ENCODE results near the gene NRM.
A peak's percentile ranks its signal among the peaks of the same experiment; 100 is the strongest.
"Not testable (repeated sequence)": the region's sequence is repeated elsewhere in the genome, so short reads cannot be mapped to it uniquely, and the experiment has no call there.

Gene NRM

DNA sequence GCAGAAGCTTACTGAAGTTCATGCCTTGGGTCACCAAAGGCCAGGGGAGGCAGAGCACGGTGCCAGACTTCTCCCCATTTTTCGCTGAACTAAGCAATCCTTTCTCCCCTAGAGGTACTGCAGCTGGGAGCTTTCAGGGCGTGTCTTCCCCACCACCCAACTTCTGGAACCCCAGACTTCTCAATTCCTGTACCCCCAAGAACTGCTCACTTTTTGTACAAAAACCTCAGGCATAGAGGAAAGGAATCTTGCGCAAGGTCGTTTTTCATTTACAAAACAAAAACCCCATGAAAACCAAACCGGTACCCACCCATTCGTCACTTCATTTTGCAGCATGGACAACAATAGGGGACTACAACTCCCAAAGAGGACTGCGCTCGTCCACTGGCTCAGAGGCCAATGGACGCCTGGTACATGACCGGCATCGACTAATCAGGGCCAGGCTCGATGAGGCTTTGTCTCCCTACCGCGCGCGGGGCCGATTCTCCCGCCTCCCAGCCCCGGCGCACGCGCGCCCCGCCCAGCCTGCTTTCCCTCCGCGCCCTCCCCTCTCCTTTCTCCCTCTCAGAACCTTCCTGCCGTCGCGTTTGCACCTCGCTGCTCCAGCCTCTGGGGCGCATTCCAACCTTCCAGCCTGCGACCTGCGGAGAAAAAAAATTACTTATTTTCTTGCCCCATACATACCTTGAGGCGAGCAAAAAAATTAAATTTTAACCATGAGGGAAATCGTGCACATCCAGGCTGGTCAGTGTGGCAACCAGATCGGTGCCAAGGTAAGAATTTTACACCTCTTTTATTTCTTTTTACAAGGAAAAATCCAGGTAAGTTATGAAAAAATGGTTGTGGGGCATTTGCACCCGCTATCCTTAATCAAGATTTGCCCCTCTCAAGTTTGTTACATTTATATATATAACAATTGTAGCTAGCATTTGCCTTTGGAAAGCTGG, 29.3 kb upstream of the NRM start, which contains the start of gene TUBB:
TSS of gene TUBB (plus strand) at position 562 of the 947 bp plus-strand sequence. CDS start at position 717, 155 bp downstream.
- peak; percentile 98 for DNase-seq

DNA sequence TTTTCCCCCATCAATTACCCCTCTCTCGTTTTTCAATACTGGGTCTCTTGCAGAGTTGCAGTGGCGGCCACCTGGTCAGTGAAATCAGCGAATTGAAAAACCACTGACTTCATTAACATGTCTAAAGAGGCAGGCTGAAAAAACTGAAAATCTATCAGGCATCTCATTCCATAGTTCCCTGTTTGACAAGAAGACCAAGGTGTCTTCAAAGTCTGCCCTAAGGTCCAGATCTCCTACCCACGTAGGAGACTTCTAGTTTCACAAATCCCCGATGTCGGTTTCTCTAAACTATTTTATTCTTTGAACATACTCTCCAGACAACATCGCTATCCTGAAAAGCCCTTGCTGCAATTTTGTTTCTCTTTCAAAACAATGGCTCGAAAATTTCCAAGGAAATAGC, 28.6 kb upstream of the NRM start:
- no peak for DNase-seq

- DNase-seq, result not testable (repeated sequence)
Measured at GRCh38 chr6:30717845-30718720, 27.3 kb upstream of the NRM start.

GRCh38 chr6:30717129-30717844, 26.5 kb upstream of the NRM start, which contains the start of gene MDC1:
Gene MDC1, minus strand, starts transcription at chr6:30717281. Its CDS starts 2,106 bp downstream, at chr6:30715175.
- peak; percentile 100 for DNase-seq

DNA sequence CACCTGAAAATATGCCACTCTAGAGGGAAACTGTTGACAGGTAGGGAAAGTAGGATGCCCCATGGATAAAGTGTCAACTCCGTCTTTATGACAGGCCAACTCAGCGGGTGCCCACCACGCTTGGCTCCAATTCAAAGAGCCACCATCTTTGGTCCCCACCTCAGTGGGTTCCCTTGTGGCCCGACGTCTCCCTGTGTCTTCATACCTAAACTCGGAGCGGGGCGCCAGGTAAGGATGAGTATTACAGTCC, 26.0 kb upstream of the NRM start:
- DNase-seq, result no peak

DNA sequence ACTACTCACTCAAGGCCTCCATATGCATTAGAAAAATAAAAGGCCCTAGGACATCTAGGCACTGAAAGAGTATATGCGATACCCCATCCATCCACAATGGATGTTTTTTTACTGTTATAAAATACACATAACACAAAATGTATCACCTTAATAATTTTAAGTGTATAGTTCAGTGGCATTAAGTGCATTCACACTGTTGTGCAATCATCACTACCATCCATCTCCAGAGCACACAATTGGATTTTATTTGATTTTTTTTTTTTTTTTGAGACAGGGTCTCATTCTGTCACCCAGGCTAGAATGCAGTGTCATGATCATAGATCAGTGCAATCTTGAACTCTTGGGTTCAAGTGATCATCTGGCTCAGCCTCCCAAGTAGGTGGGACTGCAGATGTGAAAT, 23.5 kb upstream of the NRM start:
- no peak for DNase-seq

DNA sequence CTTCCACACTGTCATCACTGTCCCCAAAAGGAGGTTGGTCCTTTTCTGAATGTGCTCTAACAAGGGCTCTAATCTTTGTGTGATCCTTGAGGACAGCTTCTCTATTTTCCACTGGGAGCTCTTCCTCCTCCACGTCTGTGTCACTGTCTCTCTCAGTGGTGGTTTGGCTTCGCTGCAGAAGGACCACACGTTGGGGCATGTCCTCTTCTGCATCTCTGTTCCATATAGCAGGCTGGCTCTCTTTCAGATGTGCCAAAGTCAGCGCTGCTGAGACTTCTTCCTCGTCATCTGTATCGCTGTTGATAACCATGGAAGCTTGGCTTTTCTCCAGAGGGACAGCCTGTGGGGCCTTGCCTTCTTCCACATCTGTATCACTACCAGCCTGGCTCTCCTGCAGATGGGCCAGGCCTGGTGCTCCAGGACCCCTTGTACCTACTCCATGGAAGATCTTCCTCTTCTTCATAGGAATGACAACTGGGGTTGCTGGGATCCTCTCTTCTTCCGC, 21.7 kb upstream of the NRM start:
- DNase-seq, result no peak

DNA sequence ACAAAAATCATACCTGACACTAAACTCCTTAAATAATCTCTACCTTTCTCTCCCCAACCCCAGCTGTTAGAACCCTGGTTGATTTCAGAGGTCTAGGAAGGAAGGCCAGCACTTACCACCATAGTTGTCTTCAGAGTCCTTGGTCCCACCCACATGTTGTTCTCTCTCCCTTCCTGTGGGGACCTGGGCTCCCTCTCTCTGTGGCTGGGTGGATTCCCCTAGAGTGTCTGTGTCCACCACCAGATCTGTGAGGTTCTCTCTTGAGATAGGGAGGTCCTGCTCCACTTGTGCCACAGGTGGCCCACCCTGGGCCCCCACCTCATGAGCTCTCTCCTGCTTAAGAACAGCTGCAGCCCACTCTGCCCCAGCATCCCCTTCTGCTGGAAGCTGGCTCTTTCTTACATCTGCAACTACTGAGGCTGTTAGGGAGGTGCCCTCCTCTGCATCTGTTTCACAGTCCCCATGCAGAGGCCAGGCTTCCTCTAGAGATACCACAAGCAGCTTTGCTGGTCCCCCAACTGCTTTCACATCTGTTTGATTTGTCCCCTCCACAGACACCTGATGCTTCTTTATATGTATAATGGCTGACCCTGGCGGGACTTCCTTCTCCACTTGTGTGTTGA, 21.1 kb upstream of the NRM start:
- no peak for DNase-seq

DNA sequence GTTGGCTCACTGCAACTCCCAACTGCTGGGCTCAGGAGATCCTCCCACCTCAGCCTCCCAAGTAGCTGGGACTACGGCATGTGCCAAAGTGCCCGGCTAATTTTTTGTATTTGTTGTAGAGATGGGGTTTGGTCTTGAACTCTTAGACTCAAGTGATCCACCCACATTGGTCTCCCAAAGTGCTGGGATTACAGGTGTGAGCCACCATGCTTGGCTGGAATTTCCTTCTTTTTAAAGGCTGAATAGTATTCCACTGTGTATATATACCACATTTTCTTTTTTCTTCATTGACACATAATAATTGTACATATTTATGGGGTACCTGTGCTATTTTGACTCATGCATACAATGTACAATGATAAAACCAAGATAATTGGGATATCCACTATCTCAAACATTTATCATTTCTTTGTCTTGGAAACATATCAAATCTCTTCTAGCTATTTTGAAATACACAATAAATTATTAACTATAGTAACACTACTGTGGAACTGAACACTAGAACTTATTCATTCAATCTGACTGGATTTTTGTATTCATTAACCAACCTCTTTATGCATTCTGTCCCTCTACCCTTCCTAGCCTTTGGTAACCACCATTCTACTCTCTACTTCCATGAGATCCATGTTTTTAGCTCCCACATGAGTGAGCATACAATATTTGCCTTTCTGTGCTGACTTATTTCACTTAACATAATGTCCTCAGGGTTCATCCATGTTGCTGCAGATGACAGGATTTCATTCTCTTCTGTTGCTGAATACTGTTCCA, 18.5 kb upstream of the NRM start:
- no peak for DNase-seq

DNA sequence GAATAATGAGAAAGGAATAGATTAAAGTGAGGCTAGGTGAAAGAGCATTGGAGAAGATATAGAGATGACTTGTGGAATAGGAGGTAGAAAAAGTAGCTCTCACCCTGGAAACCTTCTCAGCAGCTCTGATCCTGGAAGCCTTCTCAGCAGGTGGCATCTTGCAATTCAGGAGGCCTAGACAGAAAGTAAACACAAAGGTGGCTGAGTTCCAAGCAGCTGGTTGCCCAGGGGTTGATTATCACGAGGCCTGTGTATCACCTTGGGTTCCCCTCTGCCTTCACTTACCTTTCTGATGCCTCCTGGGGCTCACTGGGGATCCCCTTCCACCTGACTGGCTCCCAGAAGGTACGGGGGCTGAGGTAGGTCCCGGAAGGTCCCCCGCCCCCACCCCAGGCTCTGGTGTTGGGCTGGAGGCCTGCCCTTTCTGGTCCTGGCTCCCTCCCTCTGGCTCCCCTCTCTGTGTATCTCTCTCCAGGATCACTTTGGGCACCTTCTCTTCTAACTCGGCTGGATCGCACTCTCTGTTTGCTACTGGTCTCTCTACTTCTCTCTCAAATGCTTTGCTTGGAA, 16.6 kb upstream of the NRM start:
- DNase-seq, result no peak

DNA sequence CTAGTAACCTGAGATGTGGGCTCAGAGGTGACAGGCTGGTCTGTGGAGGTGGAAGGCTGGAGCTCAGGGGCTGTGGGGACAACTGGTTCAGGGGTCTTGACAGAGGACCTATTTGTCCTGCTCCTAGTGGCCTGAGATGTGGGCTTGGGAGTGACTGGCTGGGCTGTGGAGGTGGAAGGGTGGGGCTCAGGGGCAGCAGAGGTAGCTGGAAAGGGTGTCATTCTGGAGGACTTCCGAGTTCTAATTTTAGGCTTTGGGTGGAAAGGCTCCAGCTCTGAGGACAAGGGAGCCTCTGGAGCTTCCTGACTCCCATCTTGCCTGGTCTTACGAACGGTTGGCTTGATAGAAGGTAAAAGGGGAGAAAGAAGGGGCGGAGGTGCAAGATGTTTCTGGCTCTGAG, 14.8 kb upstream of the NRM start:
- no peak for DNase-seq

DNA sequence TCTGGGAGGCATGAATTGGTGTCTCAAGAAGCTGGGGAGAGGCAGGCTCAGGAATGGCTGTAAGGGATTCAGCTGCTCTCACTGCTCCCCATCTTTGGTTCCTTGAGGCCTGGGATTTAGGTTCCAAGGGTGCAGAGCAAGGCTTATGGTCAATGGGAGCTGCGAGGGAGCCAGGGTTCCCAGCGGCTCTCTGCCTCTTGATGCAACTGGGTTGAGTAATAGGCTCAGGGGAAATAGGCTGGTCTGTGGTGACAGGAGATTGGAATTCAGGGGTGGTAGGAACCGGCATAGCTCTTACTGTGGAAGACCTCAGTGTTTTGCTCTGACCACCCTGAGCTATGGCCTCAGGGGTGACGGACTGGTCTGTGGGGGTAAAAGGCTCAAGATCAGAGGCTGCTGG, 13.0 kb upstream of the NRM start:
- DNase-seq, result no peak

- DNase-seq, result no peak
Measured at GRCh38 chr6:30703011-30703410, 12.2 kb upstream of the NRM start.

DNA sequence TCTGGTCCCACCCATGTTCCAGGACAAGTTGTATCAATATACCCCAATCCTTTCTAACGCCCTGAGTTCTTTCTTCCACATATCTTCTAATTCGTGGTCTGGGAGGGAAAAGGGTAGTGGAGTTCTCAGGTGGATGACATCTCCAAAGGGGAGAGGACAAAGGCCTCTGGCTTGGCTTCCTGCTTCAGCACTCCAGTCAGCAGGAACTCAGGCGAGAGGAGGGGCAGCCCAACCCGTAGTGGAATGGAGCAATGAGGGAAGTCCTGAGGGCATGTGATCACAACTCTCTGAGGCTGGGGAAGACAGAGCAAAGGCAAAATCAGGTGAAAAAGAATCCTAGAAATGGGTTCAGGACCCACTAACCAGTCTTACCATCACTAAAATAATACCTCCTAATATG, 9.6 kb upstream of the NRM start:
- DNase-seq, result no peak

DNA sequence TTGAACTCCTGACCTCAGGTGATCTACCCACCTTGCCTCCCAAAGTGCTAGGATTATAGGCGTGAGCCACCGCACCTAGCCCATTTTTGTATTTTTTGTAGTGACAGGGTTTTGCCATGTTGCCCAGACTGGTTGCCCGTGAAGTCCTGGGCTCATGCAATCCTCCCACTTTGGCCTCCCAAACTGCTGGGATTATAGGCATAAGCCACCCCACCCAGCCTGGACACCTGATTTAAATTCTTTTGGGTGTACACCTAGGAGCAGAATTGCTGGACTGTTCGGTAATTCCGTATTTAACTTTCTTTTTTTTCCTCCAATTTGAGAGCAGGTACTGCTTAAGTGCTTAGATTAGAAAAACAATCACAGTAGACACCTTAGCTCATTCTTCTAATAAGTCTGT, 5.6 kb upstream of the NRM start:
- no peak for DNase-seq

DNA sequence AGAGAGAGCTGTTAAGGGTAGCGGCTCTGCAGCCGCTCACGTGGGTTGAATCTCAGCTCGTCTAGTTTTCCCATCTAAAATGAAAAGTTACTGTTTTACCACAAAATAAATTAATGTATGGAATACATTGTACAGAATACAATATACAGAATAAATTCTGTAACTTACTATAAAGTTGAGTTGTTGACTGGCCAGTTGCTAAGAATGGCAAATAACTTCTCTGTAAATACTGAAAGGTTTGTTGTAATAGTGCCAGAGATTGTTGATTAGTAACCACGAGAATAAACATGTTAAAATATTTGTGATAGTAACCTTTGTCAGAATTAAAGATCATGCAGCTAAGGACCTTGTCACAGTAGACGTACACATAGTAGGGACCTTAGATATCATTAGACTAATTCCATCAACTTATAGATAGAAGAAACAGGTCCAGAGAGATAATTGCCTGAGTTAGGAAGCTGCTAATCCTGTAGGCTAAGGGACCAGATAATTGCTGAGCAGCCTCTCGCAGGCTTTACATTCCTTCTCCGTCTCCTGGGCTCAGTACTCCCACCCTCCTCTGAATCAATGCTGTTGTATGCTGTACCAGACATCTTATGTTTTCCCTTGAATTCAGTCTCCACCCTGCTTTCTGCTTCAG, 544 bp upstream of the NRM start:
- DNase-seq, result no peak

DNA sequence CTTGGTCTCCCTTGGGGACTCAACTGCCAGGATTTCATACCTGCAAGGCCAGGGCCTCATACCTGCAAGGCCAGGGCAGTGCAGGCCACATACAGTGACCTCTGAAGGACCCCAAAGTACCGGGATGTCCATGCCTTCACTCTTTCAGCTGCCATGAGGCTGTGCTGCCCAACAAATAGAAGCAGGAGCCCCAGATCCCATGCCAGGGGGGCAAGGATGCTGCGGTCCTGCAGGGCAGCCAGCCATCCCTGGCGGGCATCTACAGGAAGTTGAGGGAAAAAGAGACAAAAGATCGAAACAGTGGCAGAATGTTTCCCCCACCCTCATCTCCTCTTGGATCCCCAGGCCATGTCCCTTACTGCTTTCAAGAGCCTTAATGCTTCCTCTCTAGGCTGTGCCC, 799 bp downstream of the NRM start:
- DNase-seq, result no peak

DNA sequence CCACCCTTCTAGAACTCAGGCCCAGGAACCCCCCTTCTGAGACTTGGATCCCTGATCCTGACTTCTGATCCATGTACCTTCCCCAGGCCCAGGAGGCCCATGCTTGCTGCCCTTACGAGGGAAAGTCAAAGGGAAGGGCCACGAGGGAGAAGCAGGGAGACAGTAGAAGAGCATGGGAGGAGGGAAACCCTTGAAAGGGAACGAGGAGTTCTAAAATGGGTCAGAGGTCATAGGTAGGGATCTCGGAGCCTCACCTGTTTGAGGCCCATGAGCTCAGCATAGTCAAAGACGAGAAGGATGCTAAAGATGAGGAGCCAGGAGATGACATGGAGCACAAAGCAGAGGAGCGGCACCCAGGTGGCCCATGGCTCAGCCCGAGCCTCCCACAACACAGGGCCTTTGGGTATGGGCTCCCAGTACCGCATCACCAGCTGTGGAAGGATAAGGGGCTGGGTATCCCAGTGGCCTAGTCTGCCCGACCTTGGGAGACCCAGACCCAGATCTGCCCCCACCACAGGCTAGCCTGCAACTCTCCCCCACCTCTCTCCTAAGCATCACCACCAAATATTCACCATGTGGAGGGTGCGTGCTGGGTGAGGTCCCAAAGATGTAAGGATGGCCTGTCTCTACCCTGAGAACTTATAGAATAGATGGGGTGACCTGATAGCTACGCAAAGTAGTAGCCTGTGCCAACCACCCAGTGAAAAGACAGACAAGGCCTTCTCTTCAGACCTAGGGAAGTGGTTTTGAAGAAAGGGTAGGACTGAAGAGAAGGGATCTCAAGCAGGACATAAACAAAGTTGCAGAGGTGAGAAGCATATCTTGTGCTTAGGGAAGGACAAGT, 1.5 kb downstream of the NRM start:
- DNase-seq, result no peak

GRCh38 chr6:30688569-30688968, 2.2 kb downstream of the NRM start:
- DNase-seq, result peak; percentile 15
